ENCODE results near the gene FOXP1.

Gene FOXP1

GRCh38 chr3:71211083-71211482 is 372.4 kb downstream of the FOXP1 start:
- ATAC-seq = no peak
- TF ChIP-seq TSHZ2 (CRISPR knock-in tag; IDR thresholded peaks at IDR 0.05) (no peak), BACH2 (CRISPR knock-in tag; IDR thresholded peaks at IDR 0.05; ENCODE audit: borderline replicate concordance) (no peak), TCF4 (CRISPR knock-in tag; IDR thresholded peaks at IDR 0.05; ENCODE audit: borderline replicate concordance) (no peak), ZC3H10 (CRISPR knock-in tag; IDR thresholded peaks at IDR 0.05) (no peak), CSRNP3 (CRISPR knock-in tag; IDR thresholded peaks at IDR 0.05) (no peak), ZNF70 (CRISPR knock-in tag; IDR thresholded peaks at IDR 0.05) (no peak), POU6F1 (CRISPR knock-in tag; IDR thresholded peaks at IDR 0.05; ENCODE audit: borderline replicate concordance, low read depth) (no peak), GLIS3 (CRISPR knock-in tag; IDR thresholded peaks at IDR 0.05) (no peak)

- no peak for ATAC-seq
- TF ChIP-seq ZFP3 (CRISPR knock-in tag; IDR thresholded peaks at IDR 0.05) (no peak), TCF4 (CRISPR knock-in tag; IDR thresholded peaks at IDR 0.05; ENCODE audit: borderline replicate concordance) (no peak), OSR1 (CRISPR knock-in tag; IDR thresholded peaks at IDR 0.05) (no peak), ZNF565 (CRISPR knock-in tag; conservative IDR thresholded peaks at IDR 0.05; ENCODE audit: low read depth) (no peak), ZNF8 (CRISPR knock-in tag; IDR thresholded peaks at IDR 0.05) (no peak), ZNF70 (CRISPR knock-in tag; IDR thresholded peaks at IDR 0.05) (no peak), ESRRG (CRISPR knock-in tag; IDR thresholded peaks at IDR 0.05) (no peak), ZC3H10 (CRISPR knock-in tag; IDR thresholded peaks at IDR 0.05) (no peak), PATZ1 (CRISPR knock-in tag; IDR thresholded peaks at IDR 0.05; ENCODE audit: borderline replicate concordance) (no peak)
Observed at GRCh38 chr3:71210257-71211007, 373.1 kb downstream of the FOXP1 start.

GRCh38 chr3:71208211-71209095 is 375.1 kb downstream of the FOXP1 start:
- TF ChIP-seq ZFP3 (CRISPR knock-in tag; IDR thresholded peaks at IDR 0.05) = no peak
- TF ChIP-seq CREB5 (CRISPR knock-in tag; IDR thresholded peaks at IDR 0.05; ENCODE audit: low read depth) = no peak
- TF ChIP-seq TOX (CRISPR knock-in tag; IDR thresholded peaks at IDR 0.05; ENCODE audit: borderline replicate concordance) = no peak
- no peak for TF ChIP-seq ZNF70 (CRISPR knock-in tag; IDR thresholded peaks at IDR 0.05)
- no peak for TF ChIP-seq SNAI2 (CRISPR knock-in tag; IDR thresholded peaks at IDR 0.05)
- no peak for TF ChIP-seq ISL1 (CRISPR knock-in tag; IDR thresholded peaks at IDR 0.05)
- TF ChIP-seq GLIS3 (CRISPR knock-in tag; IDR thresholded peaks at IDR 0.05) = no peak
- no peak for TF ChIP-seq ZNF8 (CRISPR knock-in tag; IDR thresholded peaks at IDR 0.05)
- no peak for TF ChIP-seq CSDC2 (CRISPR knock-in tag; IDR thresholded peaks at IDR 0.05)
- no peak for TF ChIP-seq ESRRG (CRISPR knock-in tag; IDR thresholded peaks at IDR 0.05)
- no peak for TF ChIP-seq TCF4 (CRISPR knock-in tag; IDR thresholded peaks at IDR 0.05; ENCODE audit: borderline replicate concordance)
- TF ChIP-seq ARNTL (CRISPR knock-in tag; IDR thresholded peaks at IDR 0.05; ENCODE audit: borderline replicate concordance, low read depth) = no peak
- TF ChIP-seq TSHZ2 (CRISPR knock-in tag; IDR thresholded peaks at IDR 0.05) = no peak
- no peak for TF ChIP-seq BACH2 (CRISPR knock-in tag; IDR thresholded peaks at IDR 0.05; ENCODE audit: borderline replicate concordance)
- TF ChIP-seq CSRNP3 (CRISPR knock-in tag; IDR thresholded peaks at IDR 0.05) = no peak

More at GRCh38 chr3:71208211-71209095, 375.1 kb downstream of the FOXP1 start:
- no peak for ATAC-seq

Data from SK-N-SH treated with all-trans-retinoic acid at 6 μM for 48 hours (cell line).